ENCODE results near the gene PIP5K1B.

GRCh38 chr9:68732405-68733020 lies 27.5 kb downstream of the PIP5K1B start:
- TF ChIP-seq CTCF (conservative IDR thresholded peaks at IDR 0.05; ENCODE audit: low read depth, low read length) (no peak), EZH2 (IDR thresholded peaks at IDR 0.05; ENCODE audit: borderline replicate concordance, low read depth, low read length, poor library complexity, severe bottlenecking) (no peak)
